A549 (cell line): ENCODE results near the gene YIPF6.
"Not testable (repeated sequence)": the region's sequence is repeated elsewhere in the genome, so short reads cannot be mapped to it uniquely, and the experiment has no call there.

Source experiments
- CTCF ChIP-seq: fragments of >200 bp; sonication (Bioruptor Twin); formaldehyde crosslinking; IDR thresholded peaks from 3 replicates; pipeline ENCODE4 v1.5.1; 2016
- EP300 ChIP-seq, 2 experiments: fragments of >200 bp; sonication (Bioruptor Twin); formaldehyde crosslinking; IDR thresholded peaks; 2 replicates in 1 of 2; 3 replicates in 1 of 2; pipeline ENCODE4 v1.6.1; 2016 to 2017
- HOXA7 ChIP-seq: fragments of 250-450 bp; sonication (Bioruptor Pico); IDR thresholded peaks from 2 replicates; pipeline ENCODE4 v1.5.0; 2020; ENCODE audit warnings: mild to moderate bottlenecking, moderate library complexity
- JUNB ChIP-seq: fragments of >200 bp; sonication (Bioruptor Twin); formaldehyde crosslinking; IDR thresholded peaks from 2 replicates; pipeline ENCODE4 v1.6.1; 2016
- POLR2A ChIP-seq: IDR thresholded peaks from 2 replicates; pipeline ENCODE4 v1.6.1; 2012; ENCODE audit warnings: mild to moderate bottlenecking, low read length
- REST ChIP-seq: fragments of 200-600 bp; sonication (generic); IDR thresholded peaks from 2 replicates; pipeline ENCODE4 v1.6.1; 2016; ENCODE audit warnings: antibody characterized with exemption, mild to moderate bottlenecking, moderate library complexity
- RFX5 ChIP-seq: fragments of 450-650 bp; IDR thresholded peaks from 2 replicates; pipeline ENCODE4 v1.7.1; 2014; ENCODE audit warnings: antibody characterized with exemption, mild to moderate bottlenecking, moderate library complexity
- RNF2 ChIP-seq: fragments of 200-600 bp; sonication (generic); IDR thresholded peaks from 2 replicates; pipeline ENCODE4 v1.6.1; 2016; ENCODE audit warnings: low read depth, mild to moderate bottlenecking, antibody characterized with exemption, moderate library complexity, borderline replicate concordance

GRCh38 chrX:68559905-68560304, 61.1 kb downstream of the YIPF6 start:
- not testable (repeated sequence) for TF ChIP-seq CTCF; HOXA7; REST; POLR2A; RFX5; RNF2; EP300 (IDR thresholded peaks at IDR 0.05); JUNB
